GM12801 (cell line): ENCODE results near the gene PCLO.

Experiments used
- CTCF ChIP-seq: IDR thresholded peaks from one replicate; pipeline ENCODE4 v1.5.1; 2011; ENCODE audit warnings: control low read depth; ENCODE audit not compliant: insufficient read length; ENCODE audit errors: extremely low read depth

Gene PCLO

GRCh38 chr7:82841828-82842227, 320.9 kb downstream of the PCLO start:
- no peak for TF ChIP-seq CTCF

- TF ChIP-seq CTCF = no peak
These were observed 322.6 kb downstream of the PCLO start for GRCh38 chr7:82840061-82840460.

- TF ChIP-seq CTCF = no peak
These were observed 323.1 kb downstream of the PCLO start for GRCh38 chr7:82839555-82839954.

- no peak for TF ChIP-seq CTCF
These were observed 323.6 kb downstream of the PCLO start for GRCh38 chr7:82839063-82839462.

- no peak for TF ChIP-seq CTCF
These were observed 324.4 kb downstream of the PCLO start for GRCh38 chr7:82838314-82838713.

GRCh38 chr7:82823073-82823472, 339.6 kb downstream of the PCLO start:
- TF ChIP-seq CTCF = no peak

GRCh38 chr7:82821037-82821436, 341.6 kb downstream of the PCLO start:
- no peak for TF ChIP-seq CTCF

- no peak for TF ChIP-seq CTCF
These were observed 344.5 kb downstream of the PCLO start for GRCh38 chr7:82818171-82818570.
